ENCODE data around the gene SOX6.
"Not testable (repeated sequence)": the region's sequence is repeated elsewhere in the genome, so short reads cannot be mapped to it uniquely, and the experiment has no call there.

Gene SOX6

DNA sequence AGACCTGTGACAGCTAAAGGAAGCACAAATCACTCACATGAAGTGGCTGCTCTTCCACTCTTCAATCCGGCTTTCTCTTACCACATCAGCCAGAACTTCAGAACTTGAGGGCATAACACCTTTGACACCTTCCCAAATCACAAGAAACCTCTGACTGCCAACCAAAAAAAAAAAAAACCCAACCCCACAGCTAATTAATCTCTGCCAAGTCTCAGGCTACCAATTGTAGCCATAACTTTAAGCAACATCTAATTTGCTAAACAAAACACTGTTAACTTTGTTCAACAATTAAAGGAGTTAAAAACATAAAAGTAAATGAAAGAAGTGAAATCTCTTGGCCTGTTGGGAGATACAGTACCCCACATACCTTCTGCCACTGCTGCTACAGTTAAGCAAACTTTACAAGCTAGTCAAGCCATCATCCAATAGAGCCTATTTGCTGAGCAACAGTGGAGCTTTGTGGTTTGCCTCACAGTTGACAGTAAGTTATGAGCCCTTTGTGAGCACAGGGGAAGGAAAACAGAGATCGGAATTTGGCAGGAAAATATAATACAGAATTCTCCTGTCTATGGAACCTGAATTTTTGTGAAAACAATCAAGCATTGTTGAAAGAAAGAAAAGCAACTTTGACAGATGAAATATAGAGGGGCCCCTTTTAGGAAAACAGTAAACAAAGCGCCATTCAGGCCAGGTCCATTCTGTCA lies at the start of gene SOX6:
Gene SOX6, minus strand, starts transcription at position 490 of the 704 bp plus-strand sequence. CDS start 15,298 bp downstream, outside the sequence.
- DNase-seq = peak in 17 of 56 donors; percentile 2 to 40 (median 8)

- DNase-seq = no peak
Measured at GRCh38 chr11:16404781-16405285, 48.5 kb upstream of the SOX6 start.

GRCh38 chr11:16403851-16404250 lies 47.5 kb upstream of the SOX6 start:
- no peak for DNase-seq

DNA sequence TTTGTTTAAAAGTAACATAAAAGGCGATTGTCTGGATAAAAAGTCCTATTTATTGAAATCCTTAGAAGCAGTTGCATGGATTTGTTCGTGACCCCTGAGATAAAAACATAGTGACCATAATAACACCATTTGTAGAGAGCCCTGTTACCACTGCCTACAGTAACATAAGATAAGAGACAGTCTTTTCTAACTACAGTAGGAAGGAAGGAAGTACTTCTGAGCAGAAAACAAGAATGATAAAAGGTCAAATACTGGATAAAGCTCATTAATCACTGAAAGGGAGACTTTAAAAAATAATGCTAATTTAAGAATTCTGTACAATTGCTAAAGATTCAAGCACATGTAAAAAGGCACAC lies 47.1 kb upstream of the SOX6 start:
- no peak for DNase-seq

GRCh38 chr11:16402654-16403447 lies 46.5 kb upstream of the SOX6 start:
- peak in 30 of 56 donors; percentile 1 to 59 (median 27) for DNase-seq

DNA sequence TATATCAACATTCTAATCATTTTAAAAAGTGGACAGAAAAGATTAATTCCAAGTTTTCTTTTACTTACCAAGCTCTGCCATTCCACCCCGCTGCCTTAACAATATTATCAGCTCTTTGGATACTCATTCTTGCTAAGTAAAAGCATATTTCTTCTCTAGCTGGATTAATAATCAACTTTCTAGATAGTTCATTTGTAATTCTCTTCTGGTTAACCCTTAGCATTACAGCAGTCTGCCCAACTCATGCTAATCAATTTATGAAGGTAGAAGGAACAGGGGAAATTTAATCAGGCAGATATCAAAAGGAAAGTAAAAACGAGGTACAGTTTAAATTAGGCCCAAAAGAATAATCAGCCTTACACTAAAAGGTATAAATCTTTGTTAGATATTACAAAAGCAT lies 41.0 kb upstream of the SOX6 start:
- no peak for DNase-seq

DNA sequence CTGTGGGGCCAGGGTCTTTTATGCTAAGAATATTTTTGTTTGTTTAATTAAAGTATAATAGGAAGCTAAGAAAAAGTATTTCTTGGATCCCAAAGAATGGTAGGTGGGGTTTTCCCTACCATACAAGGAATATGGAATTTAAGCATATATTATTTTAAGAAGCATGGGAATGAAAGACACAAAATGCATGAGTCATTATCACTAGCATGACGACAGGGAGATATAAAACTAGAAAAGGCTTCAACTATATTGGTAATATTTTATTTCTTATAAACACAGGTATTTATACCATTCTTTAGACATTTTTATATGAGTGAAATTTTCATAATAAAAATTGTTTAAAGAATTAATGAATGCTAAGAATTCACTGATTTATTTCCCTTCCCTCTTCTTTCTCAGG lies 39.3 kb upstream of the SOX6 start:
- no peak for DNase-seq

DNA sequence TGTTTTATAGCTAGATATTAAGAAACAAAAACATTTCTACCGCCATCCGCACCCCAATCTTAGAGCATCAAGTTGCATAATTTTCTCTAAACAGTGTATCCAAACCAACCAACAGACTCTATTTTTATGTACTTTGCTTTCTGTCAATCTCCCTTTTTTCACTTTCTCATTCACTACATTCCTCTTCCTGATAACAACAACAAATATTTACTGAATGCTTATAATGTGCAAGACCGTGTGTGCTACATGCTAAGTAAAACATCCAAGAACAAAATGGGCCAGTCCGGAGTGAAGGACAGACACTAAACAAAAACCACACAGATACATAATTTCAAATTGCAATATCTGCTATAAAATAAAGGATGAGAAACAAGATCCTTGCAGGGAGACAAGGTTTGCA lies 38.6 kb upstream of the SOX6 start:
- no peak for DNase-seq

GRCh38 chr11:16393340-16393739 lies 37.0 kb upstream of the SOX6 start:
- no peak for DNase-seq

DNA sequence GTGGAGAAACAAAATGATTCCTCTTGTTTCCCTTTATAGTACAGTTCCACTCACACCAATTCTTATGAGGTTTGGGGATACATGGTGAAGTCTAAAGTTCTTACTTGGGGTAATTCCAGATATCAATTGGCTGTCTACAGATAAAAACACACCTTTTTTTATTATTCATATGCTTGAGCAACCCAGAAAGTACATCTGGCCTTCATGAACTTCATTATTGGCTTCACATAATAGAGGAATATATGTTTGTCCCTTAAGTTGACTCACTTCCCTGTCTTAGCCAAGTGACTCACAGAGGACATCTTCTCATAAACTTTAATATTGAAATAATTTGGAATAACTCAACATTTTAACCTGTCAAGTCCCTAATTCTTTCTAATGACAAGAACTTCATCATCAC lies 36.3 kb upstream of the SOX6 start:
- DNase-seq = no peak

DNA sequence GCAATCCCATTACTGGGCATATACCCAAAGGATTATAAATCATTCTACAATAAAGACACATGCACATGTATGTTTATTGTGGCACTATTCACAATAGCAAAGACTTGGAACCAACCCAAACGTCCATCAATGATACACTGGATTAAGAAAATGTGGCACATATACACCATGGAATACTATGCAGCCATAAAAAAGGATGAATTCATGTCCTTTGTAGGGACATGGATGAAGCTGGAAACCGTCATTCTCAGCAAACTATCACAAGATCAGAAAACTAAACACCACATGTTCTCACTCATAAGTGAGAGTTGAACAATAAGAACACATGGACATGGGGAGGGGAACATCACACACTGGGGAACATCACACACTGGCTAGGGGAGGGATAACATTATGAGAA lies 34.5 kb upstream of the SOX6 start:
- DNase-seq = not testable (repeated sequence)

DNA sequence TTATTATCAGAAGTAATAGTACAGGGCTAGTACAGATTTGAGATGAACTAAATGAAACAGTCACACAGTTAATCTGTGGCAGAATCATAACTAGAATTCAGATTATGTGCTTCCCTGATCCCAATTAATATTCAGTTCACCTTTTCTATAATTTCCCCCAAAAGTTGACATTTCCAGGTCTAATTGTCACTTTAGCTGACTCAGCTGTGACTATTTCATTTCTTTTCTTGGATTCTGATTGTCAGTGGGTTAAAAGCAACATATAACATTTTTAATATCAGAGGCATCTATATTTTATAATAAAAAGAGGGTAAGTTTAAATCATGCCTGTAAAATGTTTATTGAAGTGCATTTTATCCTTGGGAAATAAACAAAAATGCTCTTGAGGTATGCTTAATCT lies 28.8 kb upstream of the SOX6 start:
- no peak for DNase-seq

- DNase-seq = no peak
Measured at GRCh38 chr11:16382638-16383380, 26.5 kb upstream of the SOX6 start.

DNA sequence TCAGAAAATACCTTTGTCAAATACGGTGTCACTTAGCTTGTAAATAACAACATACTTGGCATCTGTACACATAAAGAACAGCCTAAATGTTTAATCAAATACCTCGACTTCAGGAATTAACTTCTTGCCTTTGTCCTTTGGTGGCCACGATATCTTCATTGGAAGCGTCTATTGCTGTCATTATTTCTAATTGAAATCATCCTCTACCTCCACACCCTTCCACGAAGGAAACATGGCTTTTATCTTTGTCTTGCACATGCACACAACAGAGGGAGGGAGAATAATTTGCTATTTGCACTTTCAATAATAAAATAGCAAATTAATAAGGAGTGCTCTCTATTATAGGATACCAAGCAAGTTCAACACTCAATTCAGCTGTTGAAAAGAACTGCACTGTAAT lies 25.8 kb upstream of the SOX6 start:
- no peak for DNase-seq

GRCh38 chr11:16380941-16381568 lies 24.7 kb upstream of the SOX6 start:
- DNase-seq = no peak

DNA sequence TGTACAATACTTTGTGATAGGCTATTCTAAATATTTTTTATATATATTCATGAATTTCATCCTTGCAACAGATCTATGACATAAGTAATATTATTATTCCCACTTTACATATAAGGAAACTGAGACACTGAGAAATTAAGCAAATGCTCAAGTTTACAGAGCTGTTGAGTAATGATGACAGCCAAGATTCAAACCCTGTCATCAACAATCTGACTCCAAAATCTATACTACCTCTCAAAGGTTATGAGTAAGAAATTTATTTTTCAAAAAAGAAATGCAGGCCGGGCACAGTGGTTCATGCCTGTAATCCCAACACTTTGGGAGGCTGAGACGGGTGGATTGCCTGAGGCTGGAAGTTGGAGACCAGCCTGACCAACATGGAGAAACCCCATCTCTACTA lies 22.6 kb upstream of the SOX6 start:
- DNase-seq = no peak

- no peak for DNase-seq
Measured at GRCh38 chr11:16377746-16378145, 21.4 kb upstream of the SOX6 start.

DNA sequence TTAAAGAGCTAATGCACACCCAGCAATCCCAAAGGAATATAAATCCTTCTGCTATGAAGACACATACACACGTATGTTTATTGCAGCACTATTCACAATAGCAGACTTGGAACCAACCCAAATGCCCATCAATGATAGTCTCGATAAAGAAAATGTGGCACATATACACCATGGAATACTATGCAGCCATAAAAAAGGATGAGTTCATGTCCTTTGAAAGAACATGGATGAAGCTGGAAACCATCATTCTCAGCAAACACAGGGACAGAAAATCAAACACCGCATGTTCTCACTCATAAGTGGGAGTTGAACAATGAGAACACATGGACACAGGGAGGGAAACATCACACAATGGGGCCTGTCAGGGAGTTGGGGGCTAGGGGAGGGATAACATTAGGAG lies 19.3 kb upstream of the SOX6 start:
- DNase-seq = not testable (repeated sequence)

DNA sequence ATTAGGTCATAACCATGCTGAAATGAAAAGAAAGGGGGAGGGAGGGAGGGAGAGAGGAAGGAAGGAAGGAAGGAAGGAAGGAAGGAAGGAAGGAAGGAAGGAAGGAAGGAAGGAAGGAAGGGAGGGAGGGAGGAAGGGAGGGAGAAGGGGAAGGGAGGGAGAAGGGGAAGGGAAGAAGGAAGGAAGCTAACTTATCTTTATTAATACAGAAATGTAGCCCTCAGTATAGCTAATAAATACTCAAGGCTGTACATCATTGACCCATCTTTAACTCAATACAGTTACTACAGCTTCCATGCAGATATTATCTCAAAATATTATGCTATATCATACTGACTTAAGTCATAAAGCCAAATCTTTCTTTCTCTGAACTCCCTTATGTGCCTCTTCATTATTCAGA lies 17.4 kb upstream of the SOX6 start:
- no peak for DNase-seq

GRCh38 chr11:16372355-16372754 lies 16.0 kb upstream of the SOX6 start:
- no peak for DNase-seq

DNA sequence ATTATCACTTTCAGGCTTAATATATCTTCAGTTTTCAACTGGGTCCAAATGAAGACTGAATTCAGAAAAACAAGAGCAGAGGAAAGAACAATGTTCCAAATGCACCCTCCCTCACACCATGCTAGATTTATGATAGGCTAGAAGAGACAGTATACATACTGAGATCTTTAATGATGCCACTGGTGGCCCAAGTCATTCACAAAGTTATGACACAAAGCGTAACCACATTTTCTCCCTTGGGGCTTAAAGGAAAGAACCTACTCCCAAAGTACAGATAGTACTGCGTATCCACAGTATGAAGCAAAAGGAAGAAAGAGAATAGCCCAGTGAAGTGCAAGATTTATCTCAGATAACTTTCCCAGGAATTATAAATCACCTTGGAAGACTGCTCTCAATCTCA lies 10.9 kb upstream of the SOX6 start:
- no peak for DNase-seq

Measured in nucleus accumbens (tissue), 56 donors.